Right kidney (tissue), 1 donor: Measurements from ENCODE around the gene MAPT.
"Not testable (repeated sequence)": the region's sequence is repeated elsewhere in the genome, so short reads cannot be mapped to it uniquely, and the experiment has no call there.

ENCODE experiments used
- DNase-seq: peaks from one replicate; pipeline ENCODE4 v3.0.0-alpha.2; 2016

The MAPT gene

DNA sequence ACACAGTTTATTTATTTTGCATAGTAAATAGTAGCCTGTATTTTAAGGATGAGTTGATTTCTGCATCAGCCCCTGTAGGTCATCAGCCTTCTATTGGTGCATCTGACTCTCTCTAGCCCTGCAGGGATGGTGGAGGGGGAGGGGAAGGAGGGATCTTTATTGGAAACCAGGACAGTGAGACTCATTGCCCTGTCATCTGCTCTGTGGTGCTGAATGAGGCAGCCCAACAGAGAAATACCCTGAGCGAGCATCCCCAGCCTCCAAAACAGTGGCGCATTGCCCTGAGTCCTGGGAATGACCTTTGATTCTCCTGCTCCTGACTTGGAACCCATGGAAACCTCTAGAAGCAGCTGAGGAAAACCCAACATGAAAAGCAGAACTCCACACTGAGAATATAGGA is 59.2 kb downstream of the MAPT start:
- DNase-seq: no peak

GRCh38 chr17:45954914-45955313 is 60.6 kb downstream of the MAPT start:
- no peak for DNase-seq

GRCh38 chr17:45955326-45955725 is 61.0 kb downstream of the MAPT start:
- DNase-seq: no peak

DNA sequence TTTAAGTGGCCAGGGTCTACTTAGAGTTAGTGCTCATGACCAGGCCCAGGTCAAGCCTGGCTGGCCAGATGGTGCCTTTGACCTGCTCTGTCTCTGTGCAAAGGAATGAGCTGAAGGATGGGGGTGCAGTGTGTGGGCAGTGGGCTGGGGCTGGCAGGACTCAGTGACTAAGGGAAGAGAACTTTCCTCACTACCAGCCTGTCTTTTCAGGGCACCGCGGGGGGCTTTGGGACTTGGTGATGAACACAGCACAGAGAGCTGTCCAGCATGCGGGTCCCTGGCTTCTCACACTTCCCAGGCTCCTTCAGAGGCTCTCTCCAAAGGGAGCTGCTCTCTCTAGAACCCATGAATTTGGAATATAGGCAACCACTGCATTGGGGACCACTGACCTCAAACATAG is 61.7 kb downstream of the MAPT start:
- no peak for DNase-seq

DNA sequence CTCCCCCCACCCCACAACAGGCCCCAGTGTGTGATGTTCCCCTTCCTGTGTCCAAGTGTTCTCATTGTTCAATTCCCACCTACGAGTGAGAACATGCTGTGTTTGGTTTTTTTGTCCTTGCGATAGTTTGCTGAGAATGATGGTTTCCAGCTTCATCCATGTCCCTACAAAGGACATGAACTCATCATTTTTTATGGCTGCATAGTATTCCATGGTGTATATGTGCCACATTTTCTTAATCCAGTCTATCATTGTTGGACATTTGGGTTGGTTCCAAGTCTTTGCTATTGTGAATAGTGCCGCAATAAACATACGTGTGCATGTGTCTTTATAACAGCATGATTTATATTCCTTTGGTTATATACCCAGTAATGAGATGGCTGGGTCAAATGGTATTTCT is 62.4 kb downstream of the MAPT start:
- not testable (repeated sequence) for DNase-seq

DNA sequence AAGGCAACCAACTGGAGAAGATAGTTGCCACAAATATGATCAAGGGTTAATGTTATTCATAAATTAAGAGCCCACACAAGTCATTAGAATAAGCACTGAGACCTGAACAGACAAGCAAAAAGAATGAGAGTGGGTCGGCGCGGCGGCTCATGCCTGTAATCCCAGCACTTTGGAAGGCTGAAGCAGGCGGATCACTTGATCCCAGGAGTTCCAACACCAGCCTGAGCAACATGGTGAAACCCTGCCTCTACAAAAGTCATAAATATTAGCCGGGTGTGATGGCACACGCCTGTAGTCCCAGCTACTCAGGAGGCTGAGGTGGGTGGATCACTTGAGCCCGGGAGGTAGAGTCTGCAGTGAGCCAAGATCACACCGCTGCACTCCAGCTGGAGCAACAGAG is 64.0 kb downstream of the MAPT start:
- no peak for DNase-seq

DNA sequence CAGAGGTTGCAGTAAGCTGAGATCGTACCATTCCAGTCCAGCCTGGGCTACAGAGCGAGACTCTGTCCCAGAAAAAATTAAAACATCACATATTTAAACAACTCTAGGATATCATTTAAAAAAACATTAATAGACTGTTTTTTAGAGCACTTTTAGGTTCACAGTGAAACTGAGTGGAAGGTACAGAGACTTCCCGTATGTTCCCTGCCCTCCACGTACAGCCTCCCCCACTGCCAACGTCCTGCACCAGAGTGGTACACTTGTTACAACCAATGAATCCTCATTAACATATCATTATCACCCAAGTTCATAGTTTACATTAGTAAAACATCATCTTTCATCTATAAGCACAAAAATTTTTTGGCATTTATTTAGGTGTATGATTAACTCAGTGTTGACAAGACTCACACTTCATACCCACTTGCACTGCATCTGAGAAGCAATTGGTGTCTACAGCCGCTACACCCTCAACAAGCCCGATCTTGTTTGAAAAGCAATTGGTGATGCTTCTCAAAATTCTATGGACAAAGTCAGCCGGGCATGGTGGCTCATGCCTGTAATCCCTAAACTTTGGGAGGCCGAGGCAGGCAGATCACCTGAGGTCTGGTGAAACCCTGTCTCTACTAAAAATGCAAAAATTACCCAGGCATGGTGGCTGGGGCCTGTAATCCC is 64.8 kb downstream of the MAPT start:
- no peak for DNase-seq

DNA sequence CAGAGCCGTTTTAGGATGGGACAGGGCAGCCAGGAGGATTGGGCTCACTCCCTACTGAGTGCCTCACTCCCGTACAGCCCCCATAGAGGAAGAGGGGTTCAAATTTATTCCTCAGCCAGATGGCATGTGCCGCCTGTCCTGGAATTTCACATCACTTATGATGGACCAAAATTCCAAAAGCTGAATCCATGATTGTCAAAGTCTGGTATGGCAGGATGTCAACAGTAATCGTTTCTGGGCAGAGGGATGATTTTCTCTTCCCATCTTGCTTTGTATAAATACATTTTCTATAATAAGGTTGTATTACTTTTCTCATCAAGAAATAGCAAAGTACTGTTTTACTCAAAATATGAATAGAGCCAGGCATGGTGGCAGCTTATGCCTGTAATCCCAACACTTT is 66.0 kb downstream of the MAPT start:
- DNase-seq: no peak

DNA sequence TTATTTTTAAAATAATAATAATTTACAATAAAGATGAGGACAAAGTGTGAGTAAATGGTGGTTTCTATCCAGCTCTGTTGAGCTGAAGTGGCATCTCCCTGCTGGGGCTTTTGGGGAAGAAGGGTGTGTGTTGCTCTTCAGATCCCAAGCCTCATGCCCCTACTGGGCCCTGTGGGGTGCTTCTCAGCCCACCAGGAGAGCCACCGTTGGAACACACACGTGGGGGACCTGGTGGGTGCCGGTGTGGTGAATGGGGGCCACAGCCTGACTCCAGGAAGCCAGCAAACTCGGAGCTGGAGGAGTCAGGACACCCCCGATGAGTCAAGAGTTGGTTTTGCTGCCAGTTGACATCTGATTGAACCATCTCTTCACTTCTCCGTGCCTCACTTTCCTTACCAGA is 66.9 kb downstream of the MAPT start:
- DNase-seq: no peak

DNA sequence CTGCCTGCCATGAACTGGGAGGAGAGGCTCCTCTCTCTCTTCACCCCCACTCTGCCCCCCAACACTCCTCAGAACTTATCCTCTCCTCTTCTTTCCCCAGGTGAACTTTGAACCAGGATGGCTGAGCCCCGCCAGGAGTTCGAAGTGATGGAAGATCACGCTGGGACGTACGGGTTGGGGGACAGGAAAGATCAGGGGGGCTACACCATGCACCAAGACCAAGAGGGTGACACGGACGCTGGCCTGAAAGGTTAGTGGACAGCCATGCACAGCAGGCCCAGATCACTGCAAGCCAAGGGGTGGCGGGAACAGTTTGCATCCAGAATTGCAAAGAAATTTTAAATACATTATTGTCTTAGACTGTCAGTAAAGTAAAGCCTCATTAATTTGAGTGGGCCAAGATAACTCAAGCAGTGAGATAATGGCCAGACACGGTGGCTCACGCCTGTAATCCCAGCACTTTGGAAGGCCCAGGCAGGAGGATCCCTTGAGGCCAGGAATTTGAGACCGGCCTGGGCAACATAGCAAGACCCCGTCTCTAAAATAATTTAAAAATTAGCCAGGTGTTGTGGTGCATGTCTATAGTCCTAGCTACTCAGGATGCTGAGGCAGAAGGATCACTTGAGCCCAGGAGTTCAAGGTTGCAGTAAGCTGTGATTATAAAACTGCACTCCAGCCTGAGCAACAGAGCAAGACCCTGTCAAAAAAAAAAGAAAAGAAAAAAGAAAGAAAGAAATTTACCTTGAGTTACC is 68.0 kb downstream of the MAPT start:
- no peak for DNase-seq

DNA sequence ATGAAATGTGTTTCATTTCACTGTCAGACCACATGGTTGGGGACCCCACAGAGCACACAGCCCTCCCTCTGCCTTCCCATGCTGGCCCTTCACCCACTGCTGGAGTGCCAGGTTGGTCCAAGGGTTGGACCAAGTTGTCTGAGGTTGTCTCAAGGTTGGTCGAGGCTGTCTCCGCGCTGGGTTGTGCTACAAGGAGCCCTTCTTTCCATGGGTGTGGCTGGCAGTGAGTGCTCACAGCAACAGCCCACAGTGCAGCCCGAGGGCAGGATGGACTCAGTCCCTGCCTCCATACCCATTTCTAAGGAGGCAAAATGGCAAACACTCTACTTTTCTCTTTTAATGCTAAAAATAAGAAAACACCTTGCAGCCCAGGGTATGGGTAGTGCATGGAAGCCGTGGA is 68.9 kb downstream of the MAPT start:
- no peak for DNase-seq

GRCh38 chr17:45963889-45964288 is 69.5 kb downstream of the MAPT start:
- no peak for DNase-seq

DNA sequence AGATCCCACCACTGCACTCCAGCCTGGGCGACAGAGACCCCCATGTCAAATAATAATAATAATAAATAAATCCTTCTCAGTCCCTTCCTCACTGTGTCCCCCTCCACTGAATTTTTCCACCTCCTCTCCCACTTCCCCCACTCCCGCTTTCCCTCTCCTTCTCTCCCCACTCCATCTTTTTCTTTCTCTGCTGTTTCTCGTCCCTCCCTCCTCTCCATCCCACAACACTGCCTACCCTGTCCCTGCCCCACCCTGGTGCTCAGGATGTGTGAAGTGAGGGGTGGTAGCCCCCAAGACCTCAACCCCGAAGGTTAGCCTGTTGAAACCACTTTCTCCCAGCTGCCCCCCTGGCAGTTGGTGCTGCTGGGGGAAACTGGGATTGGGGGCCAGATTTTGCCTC is 70.3 kb downstream of the MAPT start:
- DNase-seq: no peak

GRCh38 chr17:45965812-45966211 is 71.5 kb downstream of the MAPT start:
- DNase-seq: no peak

DNA sequence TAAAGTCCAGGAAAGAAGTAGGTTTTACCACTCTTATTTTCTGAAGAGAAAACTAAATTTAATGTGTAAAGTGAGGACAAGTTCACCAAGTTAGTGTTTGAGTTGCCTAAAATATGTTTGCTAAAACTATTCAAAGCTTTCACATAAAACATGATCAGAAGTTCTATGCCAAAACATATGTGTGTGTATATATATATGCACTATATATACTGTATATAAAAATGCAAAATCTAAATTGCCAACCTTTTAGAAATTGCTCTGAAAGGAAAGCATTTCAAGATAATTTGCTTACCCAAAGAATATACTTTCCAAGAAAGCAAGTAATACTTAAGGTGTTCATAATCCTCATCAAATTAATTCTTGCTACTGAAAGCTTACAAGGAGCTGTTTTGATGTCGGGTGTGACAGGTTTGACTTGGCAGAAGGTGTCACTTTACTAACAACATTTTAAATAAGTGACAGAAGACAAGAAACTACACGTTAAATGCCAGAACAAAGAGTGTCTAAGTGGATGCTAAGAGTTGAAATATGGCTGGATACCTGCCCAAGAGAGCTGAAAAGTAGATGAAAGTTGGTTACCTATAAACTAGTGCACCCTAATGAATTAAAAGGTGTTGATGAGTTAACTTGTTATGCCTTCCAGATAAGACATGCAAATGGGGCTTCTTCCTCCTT is 72.4 kb downstream of the MAPT start:
- no peak for DNase-seq

GRCh38 chr17:45967378-45967777 is 73.0 kb downstream of the MAPT start:
- no peak for DNase-seq

GRCh38 chr17:45968732-45969131 is 74.4 kb downstream of the MAPT start:
- no peak for DNase-seq

DNA sequence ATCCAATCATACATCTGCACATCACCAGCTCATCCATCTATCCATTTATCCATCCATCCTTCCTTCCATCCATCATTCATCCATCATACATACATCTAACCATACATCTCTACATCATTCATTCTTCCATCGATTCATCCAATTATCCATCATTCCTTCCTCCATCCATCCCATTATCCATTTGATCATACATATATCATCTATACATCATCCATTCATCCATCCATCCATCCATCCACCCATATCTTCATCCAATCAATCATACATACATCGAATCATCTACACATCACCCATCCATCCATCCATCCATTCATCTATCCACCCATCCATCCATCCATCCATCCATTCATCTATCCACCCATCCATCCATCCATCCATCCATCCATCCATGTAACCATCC is 75.4 kb downstream of the MAPT start:
- DNase-seq: no peak

- no peak for DNase-seq
Observed at GRCh38 chr17:45970659-45971058, 76.3 kb downstream of the MAPT start.

- no peak for DNase-seq
Observed at GRCh38 chr17:45971698-45972141, 77.4 kb downstream of the MAPT start.

GRCh38 chr17:45972531-45972930 is 78.2 kb downstream of the MAPT start:
- DNase-seq: no peak

GRCh38 chr17:45973099-45973780 is 78.9 kb downstream of the MAPT start:
- DNase-seq: no peak
